Glutamatergic neuron (in vitro differentiated cells): ENCODE measurements around the gene SPAG5. TPM values are rescaled to one million over a fixed set of nuclear protein-coding genes. Genes with fewer than 3 reads are reported as not detected.

Experiments used
- DNase-seq: peaks from one replicate; pipeline ENCODE4 v3.0.0; 2022
- H3K27ac Mint-ChIP-seq: one replicate; pipeline ENCODE4 v1.8.0; 2020; ENCODE audit warnings: mild to moderate bottlenecking, mixed read lengths, inconsistent platforms; ENCODE audit not compliant: unreplicated experiment
- H3K27me3 Mint-ChIP-seq: one replicate; pipeline ENCODE4 v1.8.0; 2020; ENCODE audit warnings: mild to moderate bottlenecking, moderate library complexity, mixed read lengths, inconsistent platforms; ENCODE audit not compliant: unreplicated experiment
- H3K36me3 Mint-ChIP-seq: one replicate; pipeline ENCODE4 v1.8.0; 2020; ENCODE audit warnings: mild to moderate bottlenecking, mixed read lengths, inconsistent platforms; ENCODE audit not compliant: unreplicated experiment
- H3K4me1 Mint-ChIP-seq: one replicate; pipeline ENCODE4 v1.8.0; 2020; ENCODE audit warnings: mild to moderate bottlenecking, low read depth, mixed read lengths, inconsistent platforms; ENCODE audit not compliant: unreplicated experiment
- H3K4me3 Mint-ChIP-seq: one replicate; pipeline ENCODE4 v1.8.0; 2020; ENCODE audit warnings: mild to moderate bottlenecking, mixed read lengths, inconsistent platforms; ENCODE audit not compliant: unreplicated experiment
- H3K9me3 Mint-ChIP-seq: one replicate; pipeline ENCODE4 v1.8.0; 2020; ENCODE audit warnings: mild to moderate bottlenecking, moderate library complexity, mixed read lengths, inconsistent platforms; ENCODE audit not compliant: unreplicated experiment
- total RNA-seq: library from RNA; stranded (reverse); fragmentation: NEBNext Ultra II Directional; extraction: Animal tissue kit (Norgen Biotek cat#: 25700); gene quantifications from one replicate; pipeline ENCODE4 v1.2.1, GENCODE V29; 2021; ENCODE audit not compliant: unreplicated experiment
- TF ChIP-seq, protein P1 (sequence below): fragments of 200-600 bp; sonication (generic); IDR thresholded peaks from one replicate; pipeline ENCODE4 v1.5.0; 2021; ENCODE audit not compliant: partially characterized antibody, unreplicated experiment

The SPAG5 gene
- total RNA-seq, 1 donor from 2014 or later, result 31.5 TPM

DNA sequence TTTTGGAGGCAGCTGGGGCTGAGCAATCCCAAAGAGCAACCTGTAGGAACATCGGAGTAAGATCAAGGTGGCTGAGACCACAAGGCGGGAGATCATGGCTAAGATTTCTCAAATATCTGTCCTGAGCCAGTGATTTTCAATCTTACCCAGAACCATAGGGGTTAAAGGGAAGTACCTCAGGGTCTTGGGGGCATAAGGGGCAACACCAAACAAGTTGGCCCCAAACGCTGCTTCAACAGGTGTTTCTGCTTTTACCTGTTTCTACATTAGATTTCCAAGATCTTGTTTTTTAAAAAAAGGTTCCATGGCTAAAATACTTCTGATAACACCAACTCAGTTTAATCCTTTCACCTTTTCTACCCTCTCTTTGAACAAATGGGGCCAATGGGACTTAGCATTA, 43.8 kb downstream of the SPAG5 start:
- TF ChIP-seq, protein P1, sequence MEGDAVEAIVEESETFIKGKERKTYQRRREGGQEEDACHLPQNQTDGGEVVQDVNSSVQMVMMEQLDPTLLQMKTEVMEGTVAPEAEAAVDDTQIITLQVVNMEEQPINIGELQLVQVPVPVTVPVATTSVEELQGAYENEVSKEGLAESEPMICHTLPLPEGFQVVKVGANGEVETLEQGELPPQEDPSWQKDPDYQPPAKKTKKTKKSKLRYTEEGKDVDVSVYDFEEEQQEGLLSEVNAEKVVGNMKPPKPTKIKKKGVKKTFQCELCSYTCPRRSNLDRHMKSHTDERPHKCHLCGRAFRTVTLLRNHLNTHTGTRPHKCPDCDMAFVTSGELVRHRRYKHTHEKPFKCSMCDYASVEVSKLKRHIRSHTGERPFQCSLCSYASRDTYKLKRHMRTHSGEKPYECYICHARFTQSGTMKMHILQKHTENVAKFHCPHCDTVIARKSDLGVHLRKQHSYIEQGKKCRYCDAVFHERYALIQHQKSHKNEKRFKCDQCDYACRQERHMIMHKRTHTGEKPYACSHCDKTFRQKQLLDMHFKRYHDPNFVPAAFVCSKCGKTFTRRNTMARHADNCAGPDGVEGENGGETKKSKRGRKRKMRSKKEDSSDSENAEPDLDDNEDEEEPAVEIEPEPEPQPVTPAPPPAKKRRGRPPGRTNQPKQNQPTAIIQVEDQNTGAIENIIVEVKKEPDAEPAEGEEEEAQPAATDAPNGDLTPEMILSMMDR, result no peak
- H3K27ac Mint-ChIP-seq, result no peak overlapping the region

DNA sequence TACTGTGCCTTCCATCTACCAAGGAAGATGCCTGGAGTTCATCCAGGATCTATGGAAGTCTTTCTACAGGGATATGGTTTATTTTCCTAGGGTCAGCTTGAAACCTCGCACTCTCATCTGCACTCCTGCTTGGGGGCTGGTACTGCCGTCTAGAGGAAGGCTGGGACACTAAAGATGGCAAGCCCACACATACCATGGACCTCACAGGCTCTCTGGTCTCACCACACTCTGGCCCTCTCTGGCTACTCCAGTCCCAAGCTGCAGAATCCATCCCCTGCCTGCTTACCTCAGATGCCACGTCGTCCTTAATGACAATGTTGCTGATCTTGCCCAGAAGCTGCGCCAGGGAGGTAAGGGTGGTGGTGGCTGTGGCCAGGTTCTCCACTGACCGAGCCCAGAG, 44.3 kb downstream of the SPAG5 start:
- H3K27ac Mint-ChIP-seq, result no peak overlapping the region
- no peak overlapping the region for H3K4me3 Mint-ChIP-seq
- H3K27me3 Mint-ChIP-seq, result peaks cover 9% of the 10 kb centered on the region
- DNase-seq, result no peak
- H3K9me3 Mint-ChIP-seq, result peaks cover 6% of the 10 kb centered on the region
- TF ChIP-seq, protein P1, result no peak
- H3K36me3 Mint-ChIP-seq, result no peaks in the 10 kb centered on the region
- H3K4me1 Mint-ChIP-seq, result peaks cover 14% of the 10 kb centered on the region

More for the DNA sequence above, 43.8 kb downstream of the SPAG5 start:
- Mint-ChIP-seq H3K9me3 (peaks cover 6% of the 10 kb centered on the region), H3K4me3 (no peak overlapping the region), H3K4me1 (peaks cover 13% of the 10 kb centered on the region), H3K27me3 (peaks cover 9% of the 10 kb centered on the region), H3K36me3 (no peaks in the 10 kb centered on the region)
- DNase-seq, result no peak

DNA sequence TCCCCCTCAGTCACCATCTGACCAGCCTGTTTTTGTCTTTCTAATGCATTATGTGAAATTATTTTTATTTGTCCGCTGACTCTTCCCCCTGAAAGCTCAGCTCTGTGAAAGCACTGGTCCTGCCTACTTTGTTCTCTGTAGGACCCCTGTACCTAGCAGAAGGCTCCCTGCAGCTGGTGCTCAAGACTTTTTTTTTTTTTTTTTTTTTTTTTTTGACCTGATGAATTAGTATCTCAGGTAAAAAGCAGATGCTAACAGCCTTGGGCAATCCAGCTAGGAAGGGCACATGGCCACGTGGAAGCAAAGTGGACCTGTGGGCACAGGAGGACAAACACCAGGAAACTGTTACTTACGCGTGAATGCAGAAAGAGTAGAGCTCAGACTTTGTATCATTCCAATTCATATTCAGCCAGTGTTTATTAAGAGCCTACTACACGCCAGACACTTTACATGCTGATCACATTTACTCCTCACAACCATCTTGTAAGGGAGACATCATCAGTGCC, 45.8 kb downstream of the SPAG5 start:
- DNase-seq, result no peak
- H3K27me3 Mint-ChIP-seq, result peaks cover 11% of the 10 kb centered on the region
- peak overlapping the region; percentile 89 for H3K4me3 Mint-ChIP-seq
- TF ChIP-seq, protein P1, result no peak
- H3K36me3 Mint-ChIP-seq, result no peaks in the 10 kb centered on the region
- H3K27ac Mint-ChIP-seq, result peak overlapping the region; percentile 95
- H3K9me3 Mint-ChIP-seq, result peaks cover 6% of the 10 kb centered on the region
- peaks cover 14% of the 10 kb centered on the region for H3K4me1 Mint-ChIP-seq

DNA sequence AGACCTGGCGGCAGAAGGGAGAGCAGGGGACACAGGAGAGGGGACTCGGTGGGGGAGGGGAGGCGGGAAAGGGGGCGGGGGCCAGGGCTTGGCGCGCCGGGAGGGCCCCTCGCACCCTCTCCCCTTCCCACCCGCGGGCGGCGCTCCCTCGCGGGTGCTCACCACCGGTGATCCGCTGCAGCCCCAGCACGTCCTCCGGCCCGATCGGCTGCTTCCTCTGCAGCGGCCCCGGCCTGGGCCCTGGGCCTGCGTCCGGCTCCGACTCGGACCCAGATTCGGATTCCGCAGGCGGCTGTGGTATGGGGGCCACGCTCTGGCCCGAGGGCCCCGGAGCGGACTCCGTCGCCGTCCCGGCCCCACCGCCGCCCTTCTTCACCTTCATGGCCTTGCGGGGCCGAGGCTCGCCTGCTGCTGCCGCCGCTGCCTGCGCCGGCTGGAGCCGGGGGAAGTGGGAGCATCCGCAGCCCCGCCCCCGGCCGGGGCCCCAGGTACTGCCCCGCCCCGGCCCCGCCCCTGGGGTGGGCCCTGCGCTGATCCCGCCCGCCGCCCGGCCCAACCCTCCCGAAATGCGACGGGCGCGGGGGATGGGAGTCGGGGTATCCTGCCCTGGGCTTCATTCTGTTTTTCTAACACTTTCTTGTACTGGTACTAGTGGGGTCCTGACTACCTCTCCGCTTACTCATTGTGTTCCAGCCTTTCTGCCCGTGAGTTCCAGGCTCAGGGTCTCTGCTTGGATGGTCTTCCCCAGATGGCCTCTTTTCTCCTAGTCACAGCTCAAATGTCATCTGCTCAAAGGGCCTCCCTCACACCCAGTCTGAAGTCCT, 46.4 kb downstream of the SPAG5 start, which contains the start of gene UNC119:
UNC119 (minus strand) TSS at position 449 of the 824 bp plus-strand sequence; CDS start at position 382, 67 bp downstream.
- Mint-ChIP-seq H3K4me3 (peak within 1 kb of the TSS; percentile 94), H3K27ac (peak within 1 kb of the TSS; percentile 95), H3K4me1 (peaks cover 14% of the 10 kb centered on the region), H3K9me3 (peaks cover 6% of the 10 kb centered on the region), H3K36me3 (no peaks in the 10 kb centered on the region), H3K27me3 (peaks cover 11% of the 10 kb centered on the region)
- TF ChIP-seq, protein P1, result no peak
- DNase-seq, result peak; percentile 88
